ENCODE results near the gene OVCA2. TPM values are rescaled to one million over a fixed set of nuclear protein-coding genes. Genes with fewer than 3 reads are reported as not detected.

OVCA2 gene
- polyA plus RNA-seq, 3 donors, result 12.7 to 15.9 (median 14.0) TPM

- peak in 4 of 11 donors; percentile 22 to 73 (median 68) for DNase-seq (ENCODE audit: extremely low read depth in 1 of 11, low read depth in 9 of 11, low spot score in 4 of 11)
These were observed 16.1 kb upstream of the OVCA2 start for GRCh38 chr17:2025622-2026309.

GRCh38 chr17:2027528-2028233 is 14.1 kb upstream of the OVCA2 start:
- DNase-seq (ENCODE audit: extremely low read depth in 1 of 11, low read depth in 9 of 11, low spot score in 4 of 11), result no peak

GRCh38 chr17:2028234-2028614 is 13.6 kb upstream of the OVCA2 start:
- DNase-seq (ENCODE audit: extremely low read depth in 1 of 11, low read depth in 9 of 11, low spot score in 4 of 11), result no peak

- DNase-seq (ENCODE audit: extremely low read depth in 1 of 11, low read depth in 9 of 11, low spot score in 4 of 11), result no peak
These were observed 13.1 kb upstream of the OVCA2 start for GRCh38 chr17:2028737-2029136.

- peak in 3 of 11 donors; percentile 76 to 86 (median 81) for DNase-seq (ENCODE audit: extremely low read depth in 1 of 11, low read depth in 9 of 11, low spot score in 4 of 11)
These were observed 11.7 kb upstream of the OVCA2 start, which contains the start of gene DPH1 for GRCh38 chr17:2029911-2030778. DPH1 (plus strand) TSS chr17:2030153; CDS start chr17:2030170, 17 bp downstream.

- no peak for DNase-seq (ENCODE audit: extremely low read depth in 1 of 11, low read depth in 9 of 11, low spot score in 4 of 11)
These were observed 11.1 kb upstream of the OVCA2 start for GRCh38 chr17:2030779-2031163.

- no peak for DNase-seq (ENCODE audit: extremely low read depth in 1 of 11, low read depth in 9 of 11, low spot score in 4 of 11)
These were observed 8.7 kb upstream of the OVCA2 start for GRCh38 chr17:2033153-2033552.

GRCh38 chr17:2034157-2034556 is 7.7 kb upstream of the OVCA2 start:
- no peak for DNase-seq (ENCODE audit: extremely low read depth in 1 of 11, low read depth in 9 of 11, low spot score in 4 of 11)

GRCh38 chr17:2034806-2035540 is 6.8 kb upstream of the OVCA2 start:
- no peak for DNase-seq (ENCODE audit: extremely low read depth in 1 of 11, low read depth in 9 of 11, low spot score in 4 of 11)

- no peak for DNase-seq (ENCODE audit: extremely low read depth in 1 of 11, low read depth in 9 of 11, low spot score in 4 of 11)
These were observed 6.0 kb upstream of the OVCA2 start for GRCh38 chr17:2035541-2036488.

- DNase-seq (ENCODE audit: extremely low read depth in 1 of 11, low read depth in 9 of 11, low spot score in 4 of 11), result no peak
These were observed 4.7 kb upstream of the OVCA2 start for GRCh38 chr17:2037155-2037554.

GRCh38 chr17:2040219-2040827 is 1.5 kb upstream of the OVCA2 start:
- DNase-seq (ENCODE audit: extremely low read depth in 1 of 11, low read depth in 9 of 11, low spot score in 4 of 11), result no peak

- no peak for DNase-seq (ENCODE audit: extremely low read depth in 1 of 11, low read depth in 9 of 11, low spot score in 4 of 11)
These were observed 771 bp upstream of the OVCA2 start for GRCh38 chr17:2040942-2041560.

- DNase-seq (ENCODE audit: extremely low read depth in 1 of 11, low read depth in 9 of 11, low spot score in 4 of 11), result no peak
These were observed 597 bp downstream of the OVCA2 start for GRCh38 chr17:2042390-2042847.

- no peak for DNase-seq (ENCODE audit: extremely low read depth in 1 of 11, low read depth in 9 of 11, low spot score in 4 of 11)
These were observed 1.1 kb downstream of the OVCA2 start for GRCh38 chr17:2042933-2043332.

- DNase-seq (ENCODE audit: extremely low read depth in 1 of 11, low read depth in 9 of 11, low spot score in 4 of 11), result no peak
These were observed 2.0 kb downstream of the OVCA2 start for GRCh38 chr17:2043785-2044184.

- no peak for DNase-seq (ENCODE audit: extremely low read depth in 1 of 11, low read depth in 9 of 11, low spot score in 4 of 11)
These were observed 2.6 kb downstream of the OVCA2 start for GRCh38 chr17:2044263-2044894.

All from renal cortex interstitium (tissue), 11 donors.